ENCODE measurements around the gene CASQ1.

- TF ChIP-seq CTCF (IDR thresholded peaks at IDR 0.05; ENCODE audit: insufficient read depth, low read length, poor library complexity, severe bottlenecking) (no peak), EZH2phosphoT487 (conservative IDR thresholded peaks at IDR 0.05; ENCODE audit: low read length) (no peak)
Measured at GRCh38 chr1:160210561-160210960, 20.2 kb downstream of the CASQ1 start.
